IPS-NIHi7 (cell line): Measurements from ENCODE around the gene CNTRL.
A peak's percentile ranks its signal among the peaks of the same experiment; 100 is the strongest.
"Not testable (repeated sequence)": the region's sequence is repeated elsewhere in the genome, so short reads cannot be mapped to it uniquely, and the experiment has no call there.

Experiments
- DNase-seq: peaks from one replicate; pipeline ENCODE4 v3.0.0; 2012; ENCODE audit warnings: mixed read lengths; ENCODE audit errors: extremely low spot score

The CNTRL gene

GRCh38 chr9:121069396-121069795 lies 5.4 kb upstream of the CNTRL start:
- no peak for DNase-seq

- DNase-seq = no peak
Observed at GRCh38 chr9:121071370-121071755, 3.4 kb upstream of the CNTRL start.

- DNase-seq = no peak
Observed at GRCh38 chr9:121071756-121072421, 2.9 kb upstream of the CNTRL start.

GRCh38 chr9:121073038-121073437 lies 1.7 kb upstream of the CNTRL start:
- DNase-seq = no peak

- no peak for DNase-seq
Observed at GRCh38 chr9:121075251-121076036, 689 bp downstream of the CNTRL start.

GRCh38 chr9:121082075-121082474 lies 7.3 kb downstream of the CNTRL start:
- DNase-seq = no peak

GRCh38 chr9:121085661-121086060 lies 10.9 kb downstream of the CNTRL start:
- DNase-seq = no peak

GRCh38 chr9:121088576-121088975 lies 13.8 kb downstream of the CNTRL start:
- no peak for DNase-seq

GRCh38 chr9:121090743-121091142 lies 16.0 kb downstream of the CNTRL start:
- DNase-seq = not testable (repeated sequence)

- DNase-seq = no peak
Observed at GRCh38 chr9:121095057-121095456, 20.3 kb downstream of the CNTRL start.

- DNase-seq = no peak
Observed at GRCh38 chr9:121098567-121099198, 23.9 kb downstream of the CNTRL start.

- not testable (repeated sequence) for DNase-seq
Observed at GRCh38 chr9:121104054-121104453, 29.3 kb downstream of the CNTRL start.

- no peak for DNase-seq
Observed at GRCh38 chr9:121105531-121105930, 30.8 kb downstream of the CNTRL start.

- peak; percentile 16 for DNase-seq
Observed at GRCh38 chr9:121107029-121107428, 32.3 kb downstream of the CNTRL start.

GRCh38 chr9:121107881-121108280 lies 33.1 kb downstream of the CNTRL start:
- no peak for DNase-seq

GRCh38 chr9:121115466-121115865 lies 40.7 kb downstream of the CNTRL start:
- no peak for DNase-seq

GRCh38 chr9:121118266-121118665 lies 43.5 kb downstream of the CNTRL start:
- no peak for DNase-seq

GRCh38 chr9:121120386-121120785 lies 45.6 kb downstream of the CNTRL start:
- DNase-seq = no peak

GRCh38 chr9:121121582-121122087 lies 46.9 kb downstream of the CNTRL start:
- peak; percentile 95 for DNase-seq

GRCh38 chr9:121122246-121123032 lies 47.7 kb downstream of the CNTRL start:
- no peak for DNase-seq

GRCh38 chr9:121123816-121124535 lies 49.2 kb downstream of the CNTRL start:
- DNase-seq = no peak
